ENCODE data around the gene MBP. TPM values are rescaled to one million over a fixed set of nuclear protein-coding genes. Genes with fewer than 3 reads are reported as not detected.

The MBP gene
- total and polyA plus RNA-seq, 3 experiments from 2014 or later, result 59.5 to 196 (median 60.0) TPM

GRCh38 chr18:77002496-77002895, 130.1 kb downstream of the MBP start:
- H3K27me3 Mint-ChIP-seq, result no peaks in the 10 kb centered on the region
- H3K9me3 Mint-ChIP-seq, result no peaks in the 10 kb centered on the region
- POLR2A ChIA-PET, result no interaction called here
- H3K4me1 Mint-ChIP-seq, result peaks cover 35 to 62% (median 42%) of the 10 kb centered on the region in 3 donors
- Histone ChIP-seq H3K4me1 (ENCODE audit: insufficient read depth, low read length) (peaks cover 13% of the 10 kb centered on the region), H3K4me3 (ENCODE audit: low read length) (no peak overlapping the region), H3K27ac (ENCODE audit: low read depth, low read length) (no peak overlapping the region), H3K9me3 (ENCODE audit: low read length) (no peaks in the 10 kb centered on the region), H3K36me3 (ENCODE audit: insufficient read depth, low read length) (no peaks in the 10 kb centered on the region), H3K27me3 (ENCODE audit: insufficient read depth, low read length, poor library complexity, severe bottlenecking) (no peaks in the 10 kb centered on the region)
- H3K27ac Mint-ChIP-seq, result peak overlapping the region in 3 of 8 donors; percentile 30 to 55 (median 37)
- CTCF ChIA-PET, result interaction anchor here (1.0 to 5.3 kb wide), 5 partner anchors 9 to 209 kb away, joined by 3 to 31 read pairs (median 5); no protein-coding TSS in a partner anchor
- no peak for DNase-seq
- H3K36me3 Mint-ChIP-seq, result peaks cover 0 to 20% (median 2%) of the 10 kb centered on the region in 3 donors
- no peak overlapping the region for H3K4me3 Mint-ChIP-seq

GRCh38 chr18:77001979-77002378, 130.6 kb downstream of the MBP start:
- Mint-ChIP-seq H3K9me3 (no peaks in the 10 kb centered on the region), H3K27ac (peak overlapping the region in 2 of 8 donors; percentile 23 to 30), H3K4me1 (peaks cover 33 to 57% (median 40%) of the 10 kb centered on the region in 3 donors), H3K36me3 (peaks cover 0 to 15% (median 0%) of the 10 kb centered on the region in 3 donors), H3K4me3 (no peak overlapping the region), H3K27me3 (no peaks in the 10 kb centered on the region)
- no peak overlapping the region for H3K4me3 ChIP-seq (ENCODE audit: low read length)
- no peaks in the 10 kb centered on the region for H3K9me3 ChIP-seq (ENCODE audit: low read length)
- no peak for DNase-seq
- no peaks in the 10 kb centered on the region for H3K27me3 ChIP-seq (ENCODE audit: insufficient read depth, low read length, poor library complexity, severe bottlenecking)
- H3K27ac ChIP-seq (ENCODE audit: low read depth, low read length), result no peak overlapping the region
- POLR2A ChIA-PET, result no interaction called here
- H3K4me1 ChIP-seq (ENCODE audit: insufficient read depth, low read length), result peaks cover 13% of the 10 kb centered on the region
- H3K36me3 ChIP-seq (ENCODE audit: insufficient read depth, low read length), result no peaks in the 10 kb centered on the region
- CTCF ChIA-PET, result interaction anchor here (1.8 to 5.3 kb wide), 4 partner anchors 9 to 210 kb away, joined by 4 to 42 read pairs (median 32); no protein-coding TSS in a partner anchor

GRCh38 chr18:77001041-77001440, 131.5 kb downstream of the MBP start:
- Mint-ChIP-seq H3K9me3 (no peaks in the 10 kb centered on the region), H3K27me3 (peaks cover 0 to 2% of the 10 kb centered on the region in 2 donors), H3K27ac (no peak overlapping the region), H3K4me1 (peaks cover 29 to 51% (median 40%) of the 10 kb centered on the region in 3 donors), H3K36me3 (peaks cover 0 to 10% (median 0%) of the 10 kb centered on the region in 3 donors), H3K4me3 (no peak overlapping the region)
- Histone ChIP-seq H3K27me3 (ENCODE audit: insufficient read depth, low read length, poor library complexity, severe bottlenecking) (no peaks in the 10 kb centered on the region), H3K27ac (ENCODE audit: low read depth, low read length) (no peak overlapping the region), H3K4me1 (ENCODE audit: insufficient read depth, low read length) (peaks cover 13% of the 10 kb centered on the region), H3K4me3 (ENCODE audit: low read length) (no peak overlapping the region), H3K36me3 (ENCODE audit: insufficient read depth, low read length) (no peaks in the 10 kb centered on the region), H3K9me3 (ENCODE audit: low read length) (no peaks in the 10 kb centered on the region)
- DNase-seq, result no peak
- ChIA-PET CTCF (interaction anchor here (0.9 to 5.3 kb wide), 26 partner anchors 9 to 436 kb away, joined by 3 to 42 read pairs (median 4); no protein-coding TSS in a partner anchor), POLR2A (interaction anchor here (1.5 kb wide), 1 partner anchor 53 kb away, joined by 8 read pairs; no protein-coding TSS in a partner anchor)

GRCh38 chr18:77000527-77000926, 132.1 kb downstream of the MBP start:
- peaks cover 0 to 6% (median 0%) of the 10 kb centered on the region in 3 donors for H3K36me3 Mint-ChIP-seq
- peaks cover 28 to 45% (median 34%) of the 10 kb centered on the region in 3 donors for H3K4me1 Mint-ChIP-seq
- POLR2A ChIA-PET, result interaction anchor here (1.5 kb wide), 1 partner anchor 54 kb away, joined by 8 read pairs; no protein-coding TSS in a partner anchor
- H3K4me3 Mint-ChIP-seq, result no peak overlapping the region
- CTCF ChIA-PET, result interaction anchor here (0.9 to 5.3 kb wide), 31 partner anchors 9 to 474 kb away, joined by 3 to 42 read pairs (median 4); no protein-coding TSS in a partner anchor
- H3K36me3 ChIP-seq (ENCODE audit: insufficient read depth, low read length), result no peaks in the 10 kb centered on the region
- no peak overlapping the region for H3K27ac ChIP-seq (ENCODE audit: low read depth, low read length)
- H3K9me3 ChIP-seq (ENCODE audit: low read length), result no peaks in the 10 kb centered on the region
- H3K9me3 Mint-ChIP-seq, result no peaks in the 10 kb centered on the region
- peaks cover 0 to 2% of the 10 kb centered on the region in 2 donors for H3K27me3 Mint-ChIP-seq
- no peaks in the 10 kb centered on the region for H3K27me3 ChIP-seq (ENCODE audit: insufficient read depth, low read length, poor library complexity, severe bottlenecking)
- H3K27ac Mint-ChIP-seq, result peak overlapping the region in 2 of 8 donors; percentile 26 to 30
- no peak overlapping the region for H3K4me3 ChIP-seq (ENCODE audit: low read length)
- peaks cover 9% of the 10 kb centered on the region for H3K4me1 ChIP-seq (ENCODE audit: insufficient read depth, low read length)
- peak in 4 of 5 donors; percentile 30 to 44 (median 42) for DNase-seq

- peaks cover 0 to 2% of the 10 kb centered on the region in 2 donors for H3K27me3 Mint-ChIP-seq
- no peak overlapping the region for H3K27ac Mint-ChIP-seq
Observed at GRCh38 chr18:76999077-76999476, 133.5 kb downstream of the MBP start.

GRCh38 chr18:76997951-76998808, 134.4 kb downstream of the MBP start:
- H3K27ac ChIP-seq (ENCODE audit: low read depth, low read length), result no peak overlapping the region
- ChIA-PET CTCF (interaction anchor here (2.0 to 5.3 kb wide), 5 partner anchors 13 to 213 kb away, joined by 5 to 42 read pairs (median 31); no protein-coding TSS in a partner anchor), POLR2A (interaction anchor here (0.5 kb wide), 1 partner anchor 211 kb away, joined by 4 read pairs; no protein-coding TSS in a partner anchor)
- no peaks in the 10 kb centered on the region for H3K36me3 Mint-ChIP-seq
- peaks cover 0 to 2% of the 10 kb centered on the region in 2 donors for H3K27me3 Mint-ChIP-seq
- no peak for DNase-seq
- peak overlapping the region in 1 of 8 donors; percentile 54 for H3K27ac Mint-ChIP-seq
- H3K36me3 ChIP-seq (ENCODE audit: insufficient read depth, low read length), result no peaks in the 10 kb centered on the region
- H3K4me3 ChIP-seq (ENCODE audit: low read length), result no peak overlapping the region
- H3K27me3 ChIP-seq (ENCODE audit: insufficient read depth, low read length, poor library complexity, severe bottlenecking), result no peaks in the 10 kb centered on the region
- H3K4me1 ChIP-seq (ENCODE audit: insufficient read depth, low read length), result no peaks in the 10 kb centered on the region
- no peaks in the 10 kb centered on the region for H3K9me3 ChIP-seq (ENCODE audit: low read length)
- peak overlapping the region in 1 of 7 donors; percentile 19 for H3K4me3 Mint-ChIP-seq
- H3K4me1 Mint-ChIP-seq, result peaks cover 14 to 27% (median 19%) of the 10 kb centered on the region in 3 donors
- H3K9me3 Mint-ChIP-seq, result no peaks in the 10 kb centered on the region

More at GRCh38 chr18:76999077-76999476, 133.5 kb downstream of the MBP start:
- ChIA-PET POLR2A (interaction anchor here (0.7 kb wide), 2 partner anchors 109 to 208 kb away, joined by 5 to 6 read pairs; no protein-coding TSS in a partner anchor), CTCF (interaction anchor here (1.2 to 5.3 kb wide), 11 partner anchors 7 to 274 kb away, joined by 4 to 42 read pairs (median 15); no protein-coding TSS in a partner anchor)
- H3K4me1 ChIP-seq (ENCODE audit: insufficient read depth, low read length), result no peaks in the 10 kb centered on the region
- no peak overlapping the region for H3K27ac ChIP-seq (ENCODE audit: low read depth, low read length)
- Mint-ChIP-seq H3K36me3 (no peaks in the 10 kb centered on the region), H3K9me3 (no peaks in the 10 kb centered on the region), H3K4me1 (peaks cover 18 to 31% (median 21%) of the 10 kb centered on the region in 3 donors), H3K4me3 (no peak overlapping the region)
- no peak overlapping the region for H3K4me3 ChIP-seq (ENCODE audit: low read length)
- no peak for DNase-seq
- no peaks in the 10 kb centered on the region for H3K9me3 ChIP-seq (ENCODE audit: low read length)
- H3K36me3 ChIP-seq (ENCODE audit: insufficient read depth, low read length), result no peaks in the 10 kb centered on the region
- H3K27me3 ChIP-seq (ENCODE audit: insufficient read depth, low read length, poor library complexity, severe bottlenecking), result no peaks in the 10 kb centered on the region

- H3K9me3 Mint-ChIP-seq, result no peaks in the 10 kb centered on the region
- Histone ChIP-seq H3K9me3 (ENCODE audit: low read length) (no peaks in the 10 kb centered on the region), H3K36me3 (ENCODE audit: insufficient read depth, low read length) (no peaks in the 10 kb centered on the region), H3K4me3 (ENCODE audit: low read length) (no peak overlapping the region), H3K27me3 (ENCODE audit: insufficient read depth, low read length, poor library complexity, severe bottlenecking) (no peaks in the 10 kb centered on the region), H3K4me1 (ENCODE audit: insufficient read depth, low read length) (no peaks in the 10 kb centered on the region), H3K27ac (ENCODE audit: low read depth, low read length) (no peak overlapping the region)
- no peak for DNase-seq
- ChIA-PET POLR2A (no interaction called here), CTCF (interaction anchor here (0.9 to 2.7 kb wide), 6 partner anchors 11 to 472 kb away, joined by 3 to 11 read pairs (median 3); no protein-coding TSS in a partner anchor)
- H3K4me1 Mint-ChIP-seq, result peaks cover 8 to 11% (median 8%) of the 10 kb centered on the region in 3 donors
- H3K27me3 Mint-ChIP-seq, result peaks cover 0 to 2% of the 10 kb centered on the region in 2 donors
- H3K4me3 Mint-ChIP-seq, result no peak overlapping the region
- no peak overlapping the region for H3K27ac Mint-ChIP-seq
- H3K36me3 Mint-ChIP-seq, result no peaks in the 10 kb centered on the region
Observed at GRCh38 chr18:76996429-76996828, 136.2 kb downstream of the MBP start.

Data from CD8-positive, alpha-beta memory T cell (primary cell).